ENCODE measurements around the gene PROKR1. TPM values are rescaled to one million over a fixed set of nuclear protein-coding genes. Genes with fewer than 3 reads are reported as not detected.
A peak's percentile ranks its signal among the peaks of the same experiment; 100 is the strongest.

The PROKR1 gene
- total RNA-seq, 1 donor, result under 0.01 TPM

DNA sequence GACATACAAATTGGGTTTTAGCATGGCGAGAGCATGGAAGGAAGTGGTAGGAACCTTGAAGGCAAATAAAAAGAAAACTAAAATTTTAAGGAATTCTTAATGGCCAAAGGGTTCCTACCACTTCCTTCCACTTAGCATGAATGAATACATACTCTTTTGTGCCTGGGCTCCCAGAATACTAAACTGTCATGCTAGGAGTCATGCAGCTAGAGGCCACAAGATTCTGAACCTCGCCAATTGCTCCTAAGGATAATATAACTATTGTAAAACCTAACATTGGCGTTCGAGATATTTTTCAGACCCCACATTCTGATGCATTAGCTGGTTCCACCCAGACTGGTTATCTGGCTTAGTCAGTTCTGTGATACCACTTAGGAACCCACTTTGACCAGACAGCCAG lies 52.6 kb downstream of the PROKR1 start:
- no peak for DNase-seq (ENCODE audit: low read depth in 2 of 3, low spot score in 2 of 3)

DNA sequence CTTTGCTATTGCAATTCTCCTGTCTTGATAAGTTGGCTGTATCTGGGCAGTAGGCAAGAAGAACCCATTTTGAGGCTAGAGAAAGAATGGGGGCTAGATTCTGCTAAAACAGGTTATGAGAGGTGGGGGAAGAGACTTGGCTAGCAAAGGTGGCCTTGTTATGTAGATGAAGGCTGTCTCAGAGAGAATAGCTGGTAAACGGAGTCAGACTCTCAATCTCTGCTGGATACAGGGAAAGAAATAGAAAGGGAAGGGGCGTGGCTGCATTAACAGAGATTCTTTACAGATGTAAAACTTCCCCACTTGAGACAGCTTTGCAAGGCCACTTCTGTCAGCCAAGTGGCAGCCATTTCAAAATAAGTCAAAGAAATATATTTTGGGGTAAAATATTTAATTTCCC lies 53.2 kb downstream of the PROKR1 start:
- no peak for DNase-seq (ENCODE audit: low read depth in 2 of 3, low spot score in 2 of 3)

DNA sequence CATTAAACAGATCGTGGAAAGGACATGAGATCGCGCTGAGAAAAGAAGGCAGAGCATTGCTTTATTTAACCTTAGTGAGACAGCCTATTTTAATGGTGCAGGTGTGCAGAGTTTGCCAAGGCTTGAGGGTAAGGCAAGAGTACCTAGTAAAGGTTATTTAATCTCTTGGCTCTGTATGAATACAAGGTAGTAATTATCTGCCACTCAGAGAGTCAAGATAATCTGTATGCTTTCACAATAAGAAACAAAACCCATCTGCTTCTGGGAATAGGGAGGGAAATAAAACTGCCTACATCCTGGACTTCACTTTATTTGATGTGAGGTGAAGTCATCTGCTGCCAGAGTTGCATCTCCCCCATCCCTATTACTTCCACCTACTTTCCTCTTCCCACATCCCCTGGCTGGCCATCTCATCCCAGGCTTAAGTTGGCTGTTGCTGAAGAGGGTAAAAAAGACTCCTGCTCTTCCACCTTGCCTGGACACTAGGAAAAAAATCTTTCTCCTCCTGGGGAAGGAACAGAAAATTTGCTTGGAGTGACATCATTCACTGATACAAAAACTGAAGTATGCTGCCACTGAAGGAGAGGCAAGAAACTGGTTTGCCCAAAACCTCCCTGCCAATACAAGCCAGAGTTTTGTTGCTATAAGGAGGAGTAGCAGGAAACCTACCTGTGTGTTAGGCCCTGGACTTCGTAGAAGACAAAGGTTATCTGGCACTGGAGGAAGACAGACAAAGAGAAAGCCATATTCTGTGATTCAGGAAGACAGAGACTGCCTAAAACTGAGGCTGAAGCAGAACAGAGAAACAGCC lies 55.4 kb downstream of the PROKR1 start:
- DNase-seq (ENCODE audit: low read depth in 2 of 3, low spot score in 2 of 3), result no peak

DNA sequence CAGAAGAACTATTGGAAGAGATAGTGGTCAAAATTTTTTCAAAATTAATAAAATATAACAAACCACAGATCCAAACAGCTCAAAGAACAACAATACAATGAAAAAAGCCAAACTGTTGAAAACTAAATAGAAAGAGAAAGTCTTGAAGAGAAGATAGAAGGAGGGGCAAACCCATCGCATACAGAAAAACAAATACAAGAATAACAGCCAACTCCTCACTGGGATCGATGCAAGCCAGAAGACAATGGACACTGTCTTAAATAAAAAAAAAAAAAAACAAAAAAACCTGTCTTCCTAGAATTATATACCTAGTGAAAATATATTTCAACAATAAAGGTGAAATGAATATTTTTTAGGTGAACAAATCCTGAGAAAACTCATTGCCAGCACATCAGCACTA lies 57.2 kb downstream of the PROKR1 start:
- peak in 1 of 3 donors; percentile 11 for DNase-seq (ENCODE audit: low read depth in 2 of 3, low spot score in 2 of 3)

DNA sequence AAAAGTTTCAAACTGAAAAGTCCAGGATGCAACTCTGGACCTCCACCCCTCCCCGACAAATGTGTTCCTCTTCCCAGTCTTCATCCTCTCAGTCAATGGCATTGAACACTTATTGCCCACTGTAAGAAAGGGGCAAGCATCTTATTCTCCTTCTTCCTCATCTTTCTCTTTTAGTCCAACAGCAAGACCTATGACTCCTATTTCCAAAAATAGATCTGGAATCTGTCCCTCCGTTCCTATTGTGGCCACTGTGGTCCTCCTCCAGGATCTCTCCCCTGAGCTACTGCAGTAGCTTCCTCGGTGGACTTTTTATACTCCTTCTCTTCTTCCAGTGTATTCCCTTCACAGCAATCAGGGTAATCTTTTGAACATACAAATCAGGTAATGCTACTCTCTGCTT lies 63.3 kb downstream of the PROKR1 start:
- no peak for DNase-seq (ENCODE audit: low read depth in 2 of 3, low spot score in 2 of 3)

Other genes with a start within 250 kb of the PROKR1 start
- 0.27 TPM for gene FBXO48, start 176.3 kb upstream of the PROKR1 start, total RNA-seq
- gene APLF, start 176.0 kb upstream of the PROKR1 start, total RNA-seq, result 5.4 TPM
- gene ARHGAP25, start 91.2 kb downstream of the PROKR1 start, total RNA-seq, result 43.6 TPM
- gene BMP10, start 227.8 kb downstream of the PROKR1 start, total RNA-seq, result under 0.01 TPM